Body of pancreas (tissue), 4 donors: ENCODE data around the gene AKAP6.

ENCODE experiments used
- CTCF ChIP-seq, 7 experiments: fragments of 450-650 bp in 4 of 7; fragments of 200-600 bp in 3 of 7; sonication (generic) in 3 of 7; IDR thresholded peaks; one replicate each; pipeline ENCODE4 v1.5.1; 2016 to 2019; ENCODE audit warnings: antibody characterized with exemption in 7 of 7
- POLR2A ChIP-seq, 3 donors: fragments of 450-650 bp; IDR thresholded peaks; one replicate each; pipeline ENCODE4 v1.6.1; 2016; ENCODE audit warnings: antibody characterized with exemption in 3 of 3, mild to moderate bottlenecking in 2 of 3

GRCh38 chr14:32821964-32822653, 493.0 kb downstream of the AKAP6 start:
- TF ChIP-seq CTCF (IDR thresholded peaks at IDR 0.05), result no peak
- no peak for TF ChIP-seq POLR2A (IDR thresholded peaks at IDR 0.05)
